Brain microvascular endothelial cell (primary cell): Measurements from ENCODE around the gene IGLON5.

Experiments
- DNase-seq: peaks from one replicate; pipeline ENCODE4 v3.0.0-alpha.2; 2020
- H3K27ac ChIP-seq: fragments of 250-450 bp; sonication (Bioruptor Pico); 2 replicates; pipeline ENCODE4 v1.5.1; 2020; ENCODE audit warnings: mild to moderate bottlenecking, moderate library complexity
- H3K27me3 ChIP-seq: fragments of 250-450 bp; sonication (Bioruptor Pico); replicated peaks from 2 replicates; pipeline ENCODE4 v1.5.1; 2020; ENCODE audit warnings: mild to moderate bottlenecking
- H3K36me3 ChIP-seq: fragments of 250-450 bp; sonication (Bioruptor Pico); replicated peaks from 2 replicates; pipeline ENCODE4 v1.5.1; 2020; ENCODE audit warnings: mild to moderate bottlenecking
- H3K4me3 ChIP-seq: 2 replicates; pipeline ENCODE4 v1.5.1; 2011; ENCODE audit warnings: low read depth, mild to moderate bottlenecking, control low read depth, low read length, moderate library complexity
- in situ Hi-C: cut with HindIII; loops from 2 replicates; pipeline ENCODE4 v1.10.0; 2017; ENCODE audit warnings: low sequenced_read_pairs, low pct_ligation_motif_present
- TF ChIP-seq, protein P1 (sequence below): IDR thresholded peaks from 2 replicates; pipeline ENCODE4 v1.5.1; 2011; ENCODE audit warnings: low read depth, mild to moderate bottlenecking, moderate library complexity, low read length, control low read depth, inconsistent platforms; ENCODE audit errors: missing control alignments

The IGLON5 gene

DNA sequence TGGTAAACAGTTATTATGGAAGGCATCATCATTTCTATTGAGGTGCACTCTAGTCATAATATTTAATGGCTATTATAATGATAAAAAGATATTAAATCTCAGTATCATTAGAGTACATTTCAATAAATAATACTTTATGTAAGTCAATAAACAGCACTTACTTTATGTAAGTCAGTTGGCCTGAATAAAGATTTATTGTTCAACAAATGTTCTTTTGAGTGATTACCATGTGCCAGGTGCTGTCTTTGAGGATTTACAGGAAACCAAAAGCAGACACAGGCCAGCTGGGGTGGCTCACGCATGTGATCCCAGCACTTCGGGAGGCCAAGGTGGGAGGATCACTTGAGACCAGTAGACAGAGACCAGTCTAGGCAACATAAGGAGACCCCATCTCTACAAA lies 66.0 kb downstream of the IGLON5 start:
- no peak for DNase-seq
- Histone ChIP-seq H3K27ac (no peak overlapping the region), H3K36me3 (no peaks in the 10 kb centered on the region), H3K4me3 (no peak overlapping the region), H3K27me3 (no peaks in the 10 kb centered on the region)
- in situ Hi-C loops: no loop called here
- TF ChIP-seq, protein P1, sequence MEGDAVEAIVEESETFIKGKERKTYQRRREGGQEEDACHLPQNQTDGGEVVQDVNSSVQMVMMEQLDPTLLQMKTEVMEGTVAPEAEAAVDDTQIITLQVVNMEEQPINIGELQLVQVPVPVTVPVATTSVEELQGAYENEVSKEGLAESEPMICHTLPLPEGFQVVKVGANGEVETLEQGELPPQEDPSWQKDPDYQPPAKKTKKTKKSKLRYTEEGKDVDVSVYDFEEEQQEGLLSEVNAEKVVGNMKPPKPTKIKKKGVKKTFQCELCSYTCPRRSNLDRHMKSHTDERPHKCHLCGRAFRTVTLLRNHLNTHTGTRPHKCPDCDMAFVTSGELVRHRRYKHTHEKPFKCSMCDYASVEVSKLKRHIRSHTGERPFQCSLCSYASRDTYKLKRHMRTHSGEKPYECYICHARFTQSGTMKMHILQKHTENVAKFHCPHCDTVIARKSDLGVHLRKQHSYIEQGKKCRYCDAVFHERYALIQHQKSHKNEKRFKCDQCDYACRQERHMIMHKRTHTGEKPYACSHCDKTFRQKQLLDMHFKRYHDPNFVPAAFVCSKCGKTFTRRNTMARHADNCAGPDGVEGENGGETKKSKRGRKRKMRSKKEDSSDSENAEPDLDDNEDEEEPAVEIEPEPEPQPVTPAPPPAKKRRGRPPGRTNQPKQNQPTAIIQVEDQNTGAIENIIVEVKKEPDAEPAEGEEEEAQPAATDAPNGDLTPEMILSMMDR: no peak

DNA sequence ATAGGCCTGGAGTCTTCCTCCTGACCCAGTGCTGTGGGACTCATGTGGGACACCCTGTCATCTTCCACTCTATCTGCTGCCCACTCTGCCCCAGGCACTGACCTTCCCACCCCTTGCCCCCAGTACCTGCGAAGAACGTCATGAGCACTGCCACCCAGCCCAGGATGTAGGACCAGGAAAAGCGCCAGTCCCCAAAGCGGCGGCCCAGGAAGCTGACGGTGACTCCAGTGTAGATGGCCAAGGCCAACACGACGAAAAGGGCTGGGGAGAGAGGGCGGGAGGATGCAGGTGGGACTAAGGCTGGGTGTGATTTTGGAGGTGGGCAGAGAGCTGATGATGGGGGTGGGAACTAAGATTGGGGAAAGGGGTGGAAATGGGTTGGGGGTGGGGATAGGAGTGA lies 68.9 kb downstream of the IGLON5 start:
- H3K4me3 ChIP-seq: no peak overlapping the region
- no peak for DNase-seq
- in situ Hi-C loops: no loop called here
- TF ChIP-seq, protein P1: no peak
- H3K36me3 ChIP-seq: no peaks in the 10 kb centered on the region
- H3K27me3 ChIP-seq: no peaks in the 10 kb centered on the region
- H3K27ac ChIP-seq: no peak overlapping the region
